ENCODE results near the gene RPS19. TPM values are rescaled to one million over a fixed set of nuclear protein-coding genes. Genes with fewer than 3 reads are reported as not detected.
A peak's percentile ranks its signal among the peaks of the same experiment; 100 is the strongest.

RPS19 gene
- total RNA-seq, 4 donors from 2014 or later: 595 to 1,336 (median 1,016) TPM

DNA sequence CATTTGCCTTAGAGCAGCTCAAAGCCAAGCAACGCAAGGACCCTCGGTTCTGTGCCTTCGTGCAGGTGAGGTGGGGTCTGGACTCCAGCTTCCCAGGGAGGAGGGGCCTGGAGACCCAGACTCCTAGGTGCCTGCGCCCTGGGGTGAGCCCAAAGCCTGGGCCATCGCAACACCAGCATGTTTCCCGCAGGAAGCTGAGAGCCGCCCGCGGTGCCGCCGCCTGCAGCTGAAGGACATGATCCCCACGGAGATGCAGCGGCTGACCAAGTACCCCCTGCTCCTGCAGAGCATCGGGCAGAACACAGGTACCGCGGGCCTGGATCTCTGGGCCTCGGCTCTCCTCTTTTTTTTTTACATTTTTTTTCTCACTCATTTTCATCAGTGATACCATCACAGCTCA is 42.5 kb downstream of the RPS19 start:
- in situ Hi-C loops (cut with MboI; ENCODE audit: low pct_ligation_motif_present in 1 of 4, low pct_unique_long_range_greater_than_20kb in 1 of 4, low sequenced_read_pairs in 3 of 4): no loop called here
- Histone ChIP-seq H3K36me3 (peaks cover 0 to 67% (median 27%) of the 10 kb centered on the region in 4 donors), H3K27me3 (no peaks in the 10 kb centered on the region), H3K4me3 (no peak overlapping the region), H3K27ac (peak overlapping the region in 1 of 4 donors; percentile 91), H3K9me3 (no peaks in the 10 kb centered on the region), H3K4me1 (peaks cover 0 to 21% (median 16%) of the 10 kb centered on the region in 4 donors)
- TF ChIP-seq POLR2AphosphoS5 (IDR thresholded peaks at IDR 0.05) (no peak), POLR2A (IDR thresholded peaks at IDR 0.05) (no peak), EP300 (IDR thresholded peaks at IDR 0.05; ENCODE audit: low read depth) (no peak)
- TF ChIP-seq, protein P1, sequence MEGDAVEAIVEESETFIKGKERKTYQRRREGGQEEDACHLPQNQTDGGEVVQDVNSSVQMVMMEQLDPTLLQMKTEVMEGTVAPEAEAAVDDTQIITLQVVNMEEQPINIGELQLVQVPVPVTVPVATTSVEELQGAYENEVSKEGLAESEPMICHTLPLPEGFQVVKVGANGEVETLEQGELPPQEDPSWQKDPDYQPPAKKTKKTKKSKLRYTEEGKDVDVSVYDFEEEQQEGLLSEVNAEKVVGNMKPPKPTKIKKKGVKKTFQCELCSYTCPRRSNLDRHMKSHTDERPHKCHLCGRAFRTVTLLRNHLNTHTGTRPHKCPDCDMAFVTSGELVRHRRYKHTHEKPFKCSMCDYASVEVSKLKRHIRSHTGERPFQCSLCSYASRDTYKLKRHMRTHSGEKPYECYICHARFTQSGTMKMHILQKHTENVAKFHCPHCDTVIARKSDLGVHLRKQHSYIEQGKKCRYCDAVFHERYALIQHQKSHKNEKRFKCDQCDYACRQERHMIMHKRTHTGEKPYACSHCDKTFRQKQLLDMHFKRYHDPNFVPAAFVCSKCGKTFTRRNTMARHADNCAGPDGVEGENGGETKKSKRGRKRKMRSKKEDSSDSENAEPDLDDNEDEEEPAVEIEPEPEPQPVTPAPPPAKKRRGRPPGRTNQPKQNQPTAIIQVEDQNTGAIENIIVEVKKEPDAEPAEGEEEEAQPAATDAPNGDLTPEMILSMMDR (IDR thresholded peaks at IDR 0.05): no peak
- no peak for DNase-seq
- intact Hi-C loops (cut with DNase I; ENCODE audit: low total_unique reads): no loop called here
- WGBS, 2 donors (ENCODE audit: low coverage in 1 of 2): 92 to 100% methylated on average over 1 to 17 of the region's 17 CpGs

DNA sequence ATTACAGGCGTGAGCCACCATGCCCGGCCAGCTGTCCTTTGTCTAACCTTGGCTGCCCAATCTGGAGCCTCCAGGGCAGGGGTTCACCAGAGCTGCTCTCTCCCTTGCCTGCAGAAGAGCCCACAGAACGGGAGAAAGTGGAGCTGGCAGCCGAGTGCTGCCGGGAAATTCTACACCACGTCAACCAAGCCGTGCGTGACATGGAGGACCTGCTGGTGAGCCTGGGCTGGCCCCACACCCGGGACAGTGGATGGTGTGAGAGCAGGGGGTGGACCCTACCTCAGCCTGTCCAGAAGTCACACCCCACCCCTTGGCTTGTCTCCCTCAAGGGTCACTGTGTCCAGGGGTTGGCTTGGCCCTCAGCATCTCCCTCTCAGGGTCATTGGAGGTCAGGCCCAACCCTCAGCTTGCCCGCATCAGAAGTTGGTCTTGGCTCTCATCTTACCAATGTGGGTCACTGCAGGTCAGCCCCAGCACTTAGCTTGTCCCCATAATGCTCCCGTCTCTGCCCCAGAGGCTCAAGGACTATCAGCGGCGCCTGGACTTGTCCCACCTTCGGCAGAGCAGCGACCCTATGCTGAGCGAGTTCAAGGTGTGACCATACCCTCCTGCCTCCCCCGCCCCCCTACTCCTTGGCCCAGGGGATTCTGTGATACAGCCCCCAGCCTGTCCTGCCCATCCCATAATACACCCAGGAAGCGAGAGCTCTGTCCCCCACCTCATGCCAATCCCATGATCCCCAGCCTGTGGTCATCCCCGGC is 43.3 kb downstream of the RPS19 start:
- 91% methylated on average over 13 of the region's 19 CpGs; no CpG with 5 or more reads in 1 of the 2 donors for WGBS, 2 donors (ENCODE audit: low coverage in 1 of 2)

DNA sequence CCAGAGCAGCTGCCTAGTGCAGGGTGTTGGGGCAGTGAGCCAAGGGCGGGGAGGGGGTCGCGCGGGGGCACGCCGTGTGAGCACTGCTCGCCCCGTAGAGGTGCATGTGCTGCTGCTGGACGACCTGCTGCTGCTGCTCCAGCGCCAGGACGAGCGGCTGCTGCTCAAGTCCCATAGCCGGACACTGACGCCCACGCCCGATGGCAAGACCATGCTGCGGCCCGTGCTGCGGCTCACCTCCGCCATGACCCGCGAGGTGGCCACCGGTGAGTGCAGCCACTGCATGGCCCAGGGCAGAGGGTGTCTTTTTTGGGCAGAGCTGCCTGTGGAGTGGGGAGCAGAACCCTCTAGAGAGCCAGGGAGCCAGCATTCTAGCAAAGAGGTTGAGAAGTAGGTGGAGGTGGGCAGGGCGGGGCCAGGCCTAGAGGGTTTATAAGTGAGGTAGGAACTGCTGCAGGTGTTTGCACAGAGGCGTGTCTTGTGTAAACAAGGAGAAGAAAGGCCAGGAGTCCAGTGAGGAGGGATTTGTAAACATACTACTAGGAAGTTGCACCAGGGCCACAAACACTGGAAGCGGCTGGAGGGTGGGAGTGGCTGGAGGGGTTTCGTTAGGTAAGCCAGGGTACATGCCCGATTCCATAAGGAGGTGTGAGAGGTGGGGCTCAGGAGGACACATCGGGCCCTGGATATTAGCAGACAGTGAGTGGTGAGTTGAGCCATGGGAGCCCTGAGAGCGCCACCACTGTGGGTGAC is 44.2 kb downstream of the RPS19 start:
- WGBS, 2 donors (ENCODE audit: low coverage in 1 of 2): 68% methylated on average over 14 of the region's 30 CpGs; no CpG with 5 or more reads in 1 of the 2 donors
- in situ Hi-C loops (cut with MboI; ENCODE audit: low pct_ligation_motif_present in 1 of 4, low pct_unique_long_range_greater_than_20kb in 1 of 4, low sequenced_read_pairs in 3 of 4) (no loop called here), intact Hi-C loops (cut with DNase I; ENCODE audit: low total_unique reads) (no loop called here)
- Histone ChIP-seq H3K4me3 (peak overlapping the region in 3 of 4 donors; percentile 15 to 39 (median 15)), H3K27ac (peak overlapping the region; percentile 81 to 91 (median 87)), H3K27me3 (no peaks in the 10 kb centered on the region), H3K9me3 (no peaks in the 10 kb centered on the region), H3K4me1 (peaks cover 0 to 21% (median 16%) of the 10 kb centered on the region in 4 donors), H3K36me3 (peaks cover 0 to 53% (median 23%) of the 10 kb centered on the region in 4 donors)
- peak; percentile 90 for DNase-seq
- TF ChIP-seq POLR2AphosphoS5 (IDR thresholded peaks at IDR 0.05): peak in 2 of 3 donors; percentile 68 to 69
- no peak for TF ChIP-seq EP300 (IDR thresholded peaks at IDR 0.05; ENCODE audit: low read depth)
- TF ChIP-seq, protein P1 (IDR thresholded peaks at IDR 0.05): no peak
- peak; percentile 79 for TF ChIP-seq POLR2A (IDR thresholded peaks at IDR 0.05)

More for the DNA sequence above, 43.3 kb downstream of the RPS19 start:
- H3K4me3 ChIP-seq: no peak overlapping the region
- in situ Hi-C loops (cut with MboI; ENCODE audit: low pct_ligation_motif_present in 1 of 4, low pct_unique_long_range_greater_than_20kb in 1 of 4, low sequenced_read_pairs in 3 of 4): no loop called here
- peaks cover 0 to 60% (median 26%) of the 10 kb centered on the region in 4 donors for H3K36me3 ChIP-seq
- H3K27me3 ChIP-seq: no peaks in the 10 kb centered on the region
- intact Hi-C loops (cut with DNase I; ENCODE audit: low total_unique reads): no loop called here
- H3K4me1 ChIP-seq: peaks cover 0 to 21% (median 16%) of the 10 kb centered on the region in 4 donors
- TF ChIP-seq POLR2AphosphoS5 (IDR thresholded peaks at IDR 0.05): no peak
- no peak for TF ChIP-seq EP300 (IDR thresholded peaks at IDR 0.05; ENCODE audit: low read depth)
- TF ChIP-seq, protein P1 (IDR thresholded peaks at IDR 0.05): no peak
- no peak for TF ChIP-seq POLR2A (IDR thresholded peaks at IDR 0.05)
- no peaks in the 10 kb centered on the region for H3K9me3 ChIP-seq
- H3K27ac ChIP-seq: peak overlapping the region; percentile 81 to 91 (median 87)
- DNase-seq: no peak
